Non-pigmented ciliary epithelial cell (primary cell): ENCODE data around the gene KMO.

Source experiments
- DNase-seq: peaks from one replicate; pipeline ENCODE4 v3.0.0-alpha.2; 2010; ENCODE audit warnings: low read depth

The KMO gene

DNA sequence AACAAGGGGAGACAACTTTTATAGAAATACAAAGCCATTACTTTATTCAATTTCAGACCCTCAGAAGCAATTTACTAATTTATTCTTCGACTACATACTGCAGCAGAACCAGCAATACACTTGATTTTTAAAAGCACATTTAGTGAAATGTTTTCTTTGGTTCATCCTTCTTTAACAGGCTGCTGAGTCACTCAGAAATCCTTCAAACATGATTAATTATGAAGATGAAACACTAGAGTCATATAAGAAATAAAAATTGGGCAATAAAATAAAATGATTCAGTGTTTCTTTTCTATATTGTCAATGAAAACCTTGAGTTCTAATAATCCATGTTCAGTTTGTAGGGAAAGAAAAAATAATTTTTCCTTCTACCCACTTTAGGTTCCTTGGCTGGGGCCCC is 61.0 kb downstream of the KMO start:
- no peak for DNase-seq

DNA sequence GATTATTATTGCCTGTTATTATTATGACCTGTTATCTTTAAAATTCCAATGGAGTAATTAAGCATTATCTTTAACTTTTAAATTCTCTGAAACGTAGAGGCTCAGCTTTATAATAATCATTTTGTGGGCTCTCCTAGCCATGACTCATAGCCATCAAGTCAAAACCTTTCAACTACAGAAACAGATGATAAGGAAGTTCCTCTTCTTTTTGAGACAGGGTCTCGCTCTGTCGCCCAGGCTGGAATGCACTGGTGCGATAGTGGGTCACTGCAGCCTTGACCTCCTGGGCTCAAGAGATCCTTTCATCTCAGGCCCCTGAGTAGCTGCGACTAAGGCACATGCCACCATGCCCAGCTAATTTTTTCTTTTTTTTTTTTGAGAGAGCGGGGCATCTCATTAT is 64.5 kb downstream of the KMO start:
- no peak for DNase-seq

DNA sequence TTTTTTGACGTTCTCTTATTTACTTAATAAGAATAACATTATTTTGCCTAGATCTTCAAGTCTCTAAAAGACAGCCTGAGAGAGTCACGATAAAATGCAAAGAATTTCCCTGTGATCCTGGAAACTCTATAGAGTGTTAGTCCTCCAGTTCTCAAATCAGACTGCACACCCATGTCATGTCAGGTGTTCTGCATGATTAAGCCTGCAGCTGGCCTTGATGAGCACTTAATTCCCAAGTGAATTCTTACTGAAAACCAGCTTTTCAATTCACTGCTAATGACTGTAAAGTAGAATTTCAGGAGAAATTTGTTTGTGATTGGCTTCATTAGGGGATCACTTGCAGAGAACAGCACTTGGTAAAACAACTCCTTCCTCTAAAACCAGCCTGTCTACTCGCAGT is 66.1 kb downstream of the KMO start:
- DNase-seq, result no peak

DNA sequence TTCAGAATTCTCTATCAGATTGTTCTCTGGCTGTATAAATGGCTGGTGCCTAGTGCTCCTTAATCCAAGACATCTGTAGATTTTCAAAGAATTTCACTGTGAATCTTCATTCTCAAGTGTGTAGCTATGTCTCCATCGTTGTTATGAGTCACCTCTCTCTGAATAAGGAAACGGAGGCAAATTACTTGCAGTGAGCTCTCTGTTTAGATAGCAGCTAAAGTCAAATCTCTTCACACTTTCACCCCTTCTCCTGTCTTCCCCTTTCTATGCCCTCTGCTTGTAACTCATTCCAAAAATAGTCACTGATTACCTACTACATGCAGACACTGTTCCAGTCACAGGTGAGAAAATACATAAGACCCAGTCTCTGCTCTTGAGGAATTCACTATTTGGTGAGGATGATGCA is 68.3 kb downstream of the KMO start:
- no peak for DNase-seq

DNA sequence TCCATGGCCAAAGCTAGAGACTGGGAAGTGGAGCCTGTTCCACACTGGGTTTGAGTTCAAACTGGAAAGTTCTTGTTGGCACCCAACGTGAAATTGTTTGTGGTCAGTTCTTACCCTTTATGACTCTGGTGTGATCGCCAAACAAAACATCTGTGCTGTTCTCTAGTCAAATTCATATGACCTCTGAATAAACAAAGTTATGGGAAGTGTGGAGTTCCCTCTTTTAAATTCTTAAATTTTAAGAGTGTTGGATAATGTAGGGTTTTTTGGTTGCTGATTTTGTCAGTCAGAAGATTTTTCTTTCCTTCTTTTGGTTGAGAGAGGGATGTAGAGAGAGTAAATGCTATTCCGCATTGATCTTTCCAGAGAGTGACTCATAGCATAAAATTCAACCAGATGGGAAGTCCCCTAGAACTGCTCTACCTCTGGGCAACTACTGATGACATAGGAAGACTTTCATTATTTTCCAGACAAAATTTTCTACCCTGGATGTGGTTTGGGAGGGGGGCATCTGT is 71.6 kb downstream of the KMO start:
- DNase-seq, result no peak

DNA sequence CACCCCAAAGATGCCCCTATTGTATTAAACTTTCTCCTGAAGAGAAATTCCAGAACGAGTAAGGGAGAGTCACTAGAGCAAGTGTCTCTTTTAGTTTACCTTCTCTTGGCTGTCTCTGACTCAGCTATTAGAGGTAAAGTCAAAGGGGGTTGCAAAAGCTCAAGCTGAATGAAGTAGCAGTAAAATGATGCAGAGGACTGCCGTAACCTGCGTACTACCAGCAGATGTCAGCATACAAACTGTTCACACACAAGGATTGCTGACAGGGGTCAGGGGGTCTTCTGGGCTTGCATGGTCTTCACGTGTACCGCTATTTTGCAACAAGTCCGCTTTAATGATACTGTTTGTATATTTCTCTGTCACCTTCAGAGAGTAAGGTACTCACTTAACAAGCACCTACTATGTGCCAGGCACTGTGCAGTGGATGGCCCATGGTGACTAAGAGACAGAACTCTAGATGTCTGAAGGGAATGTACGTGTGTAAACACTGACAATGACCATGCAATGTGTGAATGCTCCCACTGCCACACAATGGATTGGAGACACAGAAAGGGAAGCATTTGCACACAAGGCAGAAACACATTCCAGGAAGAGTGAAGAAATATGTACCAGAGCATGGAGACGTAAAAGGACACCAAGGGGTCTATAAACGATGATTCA is 73.1 kb downstream of the KMO start:
- no peak for DNase-seq

DNA sequence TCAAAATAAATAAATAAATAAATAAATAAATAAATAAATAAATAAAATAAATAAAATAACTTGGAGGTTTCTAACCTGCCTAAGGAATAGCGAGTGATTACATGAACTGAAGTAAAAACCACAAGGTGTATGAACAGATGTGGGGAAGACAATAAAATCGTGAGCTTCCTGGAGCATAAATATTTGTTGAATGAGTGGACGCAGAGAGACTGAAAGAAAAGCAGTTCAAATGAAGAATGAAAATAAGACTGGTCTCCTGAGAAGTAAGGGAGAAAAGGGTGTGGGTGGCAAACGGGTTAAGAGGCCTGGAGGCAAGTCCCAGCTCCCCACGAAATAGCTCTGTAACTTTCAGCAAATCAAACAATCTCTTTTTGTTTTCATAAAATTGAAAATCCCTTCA is 74.4 kb downstream of the KMO start:
- no peak for DNase-seq

DNA sequence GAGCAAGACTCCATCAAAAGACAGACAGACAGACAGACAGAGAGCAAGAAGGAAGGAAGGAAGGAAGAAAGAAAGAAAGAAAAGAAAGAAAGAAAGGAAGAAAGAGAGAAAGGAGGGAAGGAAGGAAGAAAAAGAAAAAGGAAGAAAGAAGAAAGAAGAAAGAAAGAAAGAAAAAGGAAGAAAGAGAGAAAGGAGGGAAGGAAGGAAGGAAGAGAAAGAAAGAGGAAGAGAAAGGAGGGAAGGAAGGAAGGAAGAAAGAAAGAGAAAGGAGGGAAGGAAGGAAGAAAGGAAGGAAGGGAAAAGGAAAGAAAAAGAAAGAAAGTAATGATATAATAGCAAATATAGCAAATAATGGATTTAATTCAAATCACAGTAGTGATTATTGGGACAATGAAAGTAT is 75.3 kb downstream of the KMO start:
- no peak for DNase-seq

DNA sequence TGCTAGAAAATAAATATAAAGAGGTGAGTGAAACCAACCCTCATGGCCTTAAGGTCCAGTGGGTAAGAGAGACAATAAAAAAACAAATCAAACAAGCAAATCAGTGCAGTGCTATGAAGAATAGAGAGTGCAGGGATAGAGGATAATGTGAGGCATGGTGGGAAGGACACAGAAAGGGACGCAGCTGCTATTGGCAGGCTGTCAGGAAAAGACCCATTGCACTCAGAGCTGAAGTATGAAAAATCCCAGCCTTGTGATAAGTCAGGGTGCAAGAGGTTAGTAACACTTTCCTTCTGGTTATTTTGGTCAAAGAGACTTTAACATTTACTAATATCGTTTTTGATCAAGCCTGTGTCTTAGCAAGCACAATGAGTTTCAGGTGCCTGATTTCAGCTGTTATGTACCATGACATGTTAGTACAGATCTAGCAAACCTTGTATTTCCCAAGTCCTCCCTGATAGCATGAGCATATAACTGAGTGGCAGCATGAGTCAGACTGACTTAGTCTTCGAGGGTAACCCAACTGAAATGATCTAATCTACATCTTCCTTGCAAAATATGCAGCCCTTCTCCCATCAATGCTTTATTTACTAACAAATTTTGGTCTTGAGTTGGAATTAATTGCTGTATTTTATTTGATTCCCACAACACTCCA is 76.3 kb downstream of the KMO start:
- DNase-seq, result no peak

DNA sequence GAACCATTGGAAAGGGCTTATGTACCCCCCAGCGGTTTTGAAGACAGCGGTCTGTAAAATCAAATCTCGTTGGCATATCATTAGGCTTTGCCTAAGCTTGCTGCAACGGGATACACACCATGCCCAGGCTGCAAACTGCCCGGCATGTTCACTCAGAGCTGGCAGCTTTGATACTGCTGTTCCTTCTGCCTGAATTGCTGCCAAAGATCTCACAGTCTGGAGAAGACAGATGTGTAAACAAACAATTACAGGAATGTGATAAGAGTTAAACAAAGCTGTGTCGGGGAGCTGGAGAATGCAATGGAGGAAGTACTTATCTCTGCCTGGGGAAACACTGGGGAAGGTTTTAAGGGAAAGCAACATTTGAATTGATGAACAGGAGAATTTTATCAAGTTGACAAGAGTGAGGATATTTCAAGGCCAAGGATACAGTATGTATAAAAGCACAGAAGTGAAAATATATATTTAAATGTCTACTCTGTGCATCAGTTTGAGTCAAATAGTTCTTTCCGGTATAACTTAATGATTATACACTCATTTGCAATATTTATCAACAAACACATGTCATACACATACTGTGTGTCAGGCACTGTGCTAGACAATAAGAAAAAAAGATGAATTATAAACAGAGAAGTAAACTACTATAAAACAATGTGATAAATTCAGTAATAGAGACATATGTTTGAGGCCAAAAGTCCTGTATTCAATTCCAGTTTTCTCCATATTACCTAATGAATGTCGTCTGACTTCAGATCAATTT is 78.1 kb downstream of the KMO start:
- DNase-seq, result no peak

DNA sequence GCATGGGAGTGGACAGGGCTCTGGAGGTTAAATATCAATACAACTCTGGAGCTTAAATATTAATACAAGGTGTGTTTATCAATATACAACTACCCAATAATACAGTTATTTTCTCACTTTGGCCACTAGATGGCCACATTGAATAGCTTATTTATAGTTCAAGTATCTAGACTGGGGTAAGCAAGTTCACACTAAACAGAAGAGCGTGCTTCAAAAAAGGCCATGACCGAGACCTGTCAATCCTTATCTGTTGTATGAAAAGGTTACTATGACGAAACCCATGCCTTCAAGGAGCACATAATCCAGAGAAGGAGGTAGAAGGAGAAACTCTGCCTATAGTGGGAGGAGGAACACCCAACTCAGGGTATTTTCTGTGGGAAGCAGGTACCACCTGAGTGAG is 78.9 kb downstream of the KMO start:
- DNase-seq, result no peak

DNA sequence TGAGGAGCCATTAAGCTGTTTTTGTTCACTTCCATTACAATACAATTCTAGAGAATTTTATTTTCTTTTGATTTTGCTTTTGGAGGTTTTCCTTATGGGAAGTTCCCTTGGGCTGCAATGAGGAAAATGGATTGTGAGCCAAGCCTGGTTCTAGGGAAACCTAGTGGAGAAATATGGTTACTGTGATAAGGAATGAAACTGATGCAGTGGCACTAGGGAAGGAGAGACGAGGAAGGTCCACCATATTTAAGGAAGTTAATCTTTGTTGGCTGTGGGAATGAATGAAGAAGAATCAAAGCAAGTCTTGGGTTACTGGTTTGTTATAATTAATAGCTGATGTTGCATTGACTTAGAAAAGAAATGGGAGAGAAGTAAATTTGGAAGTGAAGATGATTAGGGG is 79.6 kb downstream of the KMO start:
- DNase-seq, result no peak

DNA sequence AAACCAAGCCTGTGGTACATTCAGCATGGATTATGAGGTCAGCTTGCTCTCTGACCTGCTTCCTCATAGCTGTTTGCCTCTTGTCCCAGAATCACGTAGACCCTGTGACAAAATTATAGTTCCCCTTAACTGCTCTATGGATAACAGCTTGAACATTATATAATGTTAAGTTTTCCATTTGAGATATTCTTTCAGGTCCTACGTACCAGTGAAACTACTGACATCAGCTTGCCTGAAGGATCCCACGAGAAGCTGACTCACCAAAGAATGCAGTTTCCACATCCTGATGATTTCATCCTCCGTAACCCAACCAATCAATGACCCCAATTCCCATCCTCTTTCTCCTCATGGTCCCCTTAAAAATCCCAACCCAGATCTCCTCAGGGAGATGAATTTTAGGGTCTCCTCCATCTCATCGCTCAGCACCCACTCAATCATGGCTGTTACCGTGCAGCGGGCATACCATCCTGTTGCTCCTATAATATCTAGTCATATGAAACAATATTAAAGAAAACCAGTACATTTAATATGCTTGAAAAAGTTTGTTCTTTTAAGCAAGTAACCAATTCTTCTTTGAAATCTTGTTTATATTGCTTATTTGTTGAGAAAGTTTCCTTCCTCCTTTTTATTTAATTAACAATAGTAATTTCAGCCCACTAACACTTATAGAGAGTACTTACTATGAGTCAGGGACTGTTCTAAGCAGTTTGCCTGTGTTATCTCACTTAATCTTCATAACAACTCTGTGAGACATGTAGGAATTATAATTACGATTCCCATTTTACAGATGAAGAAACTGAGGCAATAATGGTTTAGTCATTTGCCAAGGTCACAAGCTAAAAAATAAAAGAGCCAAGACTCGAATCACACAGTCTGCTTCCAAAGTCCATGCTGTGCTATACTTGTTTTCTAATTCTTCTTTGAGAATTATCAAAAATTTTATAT is 80.6 kb downstream of the KMO start:
- peak; percentile 88 for DNase-seq

DNA sequence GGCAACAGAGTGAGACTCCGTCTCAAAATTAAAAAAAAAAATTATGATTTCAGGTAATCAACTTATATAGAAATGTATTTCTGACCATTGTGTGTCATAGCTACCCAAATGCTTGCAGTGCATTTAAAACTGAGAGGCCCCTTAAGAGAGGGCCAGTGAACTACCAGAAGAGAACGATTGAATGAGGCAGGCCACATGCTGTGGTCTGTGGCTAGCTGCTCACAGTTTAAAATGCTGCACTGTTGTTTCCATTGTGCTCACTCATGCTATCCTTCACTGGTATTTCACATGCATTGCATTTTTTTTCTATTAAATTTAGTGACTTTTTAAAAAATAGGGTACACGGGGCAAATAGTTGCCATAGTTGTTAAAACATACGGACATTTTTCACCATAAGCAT is 82.0 kb downstream of the KMO start:
- DNase-seq, result no peak

DNA sequence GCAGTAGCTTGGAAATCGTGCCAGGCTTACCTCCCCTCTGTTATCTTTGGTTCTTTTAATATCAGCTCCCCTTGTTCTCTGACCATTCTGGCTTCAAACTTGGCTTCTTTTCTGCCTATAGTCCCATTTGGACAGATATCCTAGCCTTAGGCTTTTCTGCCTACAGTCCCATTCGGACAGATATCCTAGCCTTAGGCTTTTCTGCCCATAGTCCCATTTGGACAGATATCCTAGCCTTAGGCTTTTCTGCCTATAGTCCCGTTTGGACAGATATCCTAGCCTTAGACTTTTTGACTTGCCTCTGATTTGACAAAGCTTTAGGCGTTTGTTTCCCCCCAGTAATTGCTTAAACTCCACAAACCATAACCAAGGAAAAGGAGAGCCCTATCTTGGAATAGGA is 82.4 kb downstream of the KMO start:
- DNase-seq, result no peak

DNA sequence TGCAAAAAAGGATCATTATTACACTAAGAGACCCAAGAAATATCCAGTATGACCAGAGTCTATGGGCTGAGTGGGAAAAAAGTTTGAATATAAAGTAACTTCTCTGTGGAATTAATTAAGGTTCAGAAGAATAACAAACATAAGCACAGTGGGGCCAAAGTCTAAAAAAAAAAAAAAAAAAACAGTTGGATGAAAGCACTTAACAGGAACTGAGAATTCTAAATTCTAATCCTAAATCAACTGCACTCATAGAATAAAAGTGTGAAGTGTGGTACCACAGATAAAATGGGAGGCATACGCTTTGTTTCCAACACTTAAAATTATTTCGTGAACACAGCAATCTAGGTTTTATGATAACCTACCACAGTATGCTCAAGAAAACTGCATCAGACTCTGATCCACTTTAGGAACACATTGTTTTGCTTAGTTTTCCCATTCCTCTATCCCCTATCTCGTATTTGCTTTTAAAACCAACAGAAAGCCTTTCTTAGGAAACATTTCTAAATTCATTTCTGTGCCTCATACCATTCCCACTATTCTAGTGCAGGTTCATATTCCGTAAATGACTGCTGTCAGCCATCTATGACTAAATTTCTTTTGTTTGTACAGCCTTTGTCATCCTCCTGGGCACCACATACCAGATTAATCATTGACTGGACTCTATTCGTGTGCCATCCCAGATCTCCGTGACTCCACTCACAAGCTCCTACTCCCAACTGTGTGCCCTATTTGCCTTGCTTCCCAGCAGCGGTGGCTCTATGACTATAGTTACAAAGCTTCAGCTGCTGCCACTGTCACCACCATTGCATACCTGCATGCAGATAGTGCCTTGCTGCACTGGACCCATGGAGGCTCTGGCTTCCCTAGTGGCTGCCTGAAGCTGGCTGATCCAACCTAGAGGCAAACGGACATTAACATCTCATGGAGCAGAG is 83.1 kb downstream of the KMO start:
- DNase-seq, result no peak

DNA sequence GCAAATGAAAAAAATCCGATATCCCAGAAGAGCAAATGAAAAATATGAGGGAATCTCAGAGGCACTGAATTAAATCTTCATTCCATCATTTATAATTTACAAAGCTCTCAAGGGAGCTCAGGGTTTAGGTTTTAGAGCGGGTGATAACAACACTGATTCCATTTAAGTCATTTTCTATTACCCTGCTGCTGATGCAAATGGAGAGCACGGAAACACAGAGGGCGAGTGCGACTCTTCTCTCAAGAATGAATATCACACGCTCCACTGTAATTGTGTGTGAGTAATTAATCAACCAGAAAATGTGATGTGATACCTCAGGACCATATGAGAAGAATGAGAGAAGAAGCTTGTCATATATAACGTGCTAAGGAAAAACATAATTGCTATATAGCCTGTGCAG is 85.2 kb downstream of the KMO start:
- no peak for DNase-seq

DNA sequence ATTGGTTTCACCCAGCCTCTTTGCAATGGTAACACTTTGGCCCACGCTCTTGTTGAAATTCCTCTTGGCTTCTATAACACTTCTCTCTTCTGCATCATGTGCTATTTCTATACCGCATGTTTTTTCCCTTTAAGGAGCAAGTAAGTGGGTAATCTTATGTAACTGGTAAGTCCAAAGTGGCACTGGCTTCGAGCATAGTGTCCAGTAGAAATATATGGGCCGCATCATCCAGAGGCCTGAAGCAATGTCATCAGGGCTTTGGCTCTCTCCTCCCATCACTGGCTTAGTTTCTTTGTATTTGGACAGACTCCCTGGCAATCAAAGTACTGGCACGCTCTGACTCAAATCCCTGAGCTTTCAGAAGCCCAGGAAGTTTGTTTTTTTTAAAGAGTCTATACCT is 90.5 kb downstream of the KMO start:
- DNase-seq, result no peak

DNA sequence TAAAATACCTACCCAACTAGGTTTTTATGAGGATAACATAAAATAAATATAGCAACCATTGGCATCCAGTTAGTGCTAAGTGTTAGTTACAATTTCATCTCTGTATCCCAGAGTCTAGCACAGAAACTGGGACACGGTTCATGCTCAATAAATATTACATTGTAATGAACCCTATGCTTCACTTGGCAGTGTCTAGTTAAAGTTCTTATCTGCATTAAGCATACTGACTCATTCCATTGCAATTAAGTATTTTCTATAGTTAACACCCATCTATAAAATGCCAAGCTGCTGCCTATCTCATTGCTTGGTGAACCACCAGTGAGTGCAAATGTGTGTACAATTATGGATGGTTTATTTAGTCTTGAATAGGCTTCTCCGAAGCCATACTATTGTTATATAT is 92.8 kb downstream of the KMO start:
- DNase-seq, result no peak

DNA sequence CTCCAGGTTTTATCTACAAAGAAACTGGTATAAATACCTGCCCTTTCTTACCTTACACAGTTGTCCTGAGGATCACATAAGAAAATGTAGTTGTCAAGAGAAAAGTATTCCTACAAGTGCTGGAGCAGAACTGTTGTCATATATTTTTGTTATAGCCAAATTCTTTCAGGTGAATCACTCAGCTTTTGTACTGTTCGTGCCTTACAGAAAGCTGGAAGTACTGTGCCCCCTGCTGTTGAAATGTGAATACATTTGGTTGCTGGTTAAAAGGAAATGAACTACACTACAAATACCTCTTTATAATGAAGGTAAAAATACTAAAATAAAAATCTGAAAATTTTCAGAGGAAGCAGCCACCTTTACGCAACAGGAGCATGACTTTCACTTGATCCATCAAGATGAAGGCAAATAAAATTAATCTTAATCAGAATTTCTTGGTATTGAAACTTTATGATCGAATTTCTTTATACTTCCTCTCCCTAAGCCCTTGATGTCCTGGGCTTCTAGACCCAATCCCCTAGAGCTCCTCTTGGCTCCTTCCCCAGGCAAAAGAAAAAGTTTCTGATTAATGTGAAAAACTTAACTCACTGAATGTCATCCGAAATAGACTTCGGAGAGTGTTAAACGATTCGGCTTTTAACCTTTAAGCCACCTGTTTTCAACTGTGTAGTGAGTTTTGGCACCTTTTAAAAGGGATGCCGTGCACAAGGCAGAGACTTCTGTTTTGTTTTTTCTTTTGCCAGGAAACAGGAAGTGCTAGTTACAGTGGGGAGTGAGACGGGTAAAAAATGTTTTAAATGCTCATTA is 95.5 kb downstream of the KMO start:
- DNase-seq, result no peak
